Hepatocyte (in vitro differentiated cells): Measurements from ENCODE around the gene LVRN. TPM values are rescaled to one million over a fixed set of nuclear protein-coding genes. Genes with fewer than 3 reads are reported as not detected.

Experiments
- DNase-seq: peaks from one replicate; pipeline ENCODE4 v3.0.0-alpha.2; 2016; ENCODE audit warnings: low spot score
- H2AFZ ChIP-seq: fragments of 200-600 bp; sonication (generic); 2 replicates; pipeline ENCODE4 v1.6.0; 2016; ENCODE audit warnings: antibody characterized with exemption, mild to moderate bottlenecking
- H3K27ac ChIP-seq: fragments of 200-600 bp; sonication (generic); 2 replicates; pipeline ENCODE4 v1.5.1; 2016; ENCODE audit warnings: mild to moderate bottlenecking
- H3K27me3 ChIP-seq: fragments of 200-600 bp; sonication (generic); 2 replicates; pipeline ENCODE4 v1.6.1; 2016
- H3K36me3 ChIP-seq: fragments of 200-600 bp; sonication (generic); replicated peaks from 2 replicates; pipeline ENCODE4 v1.5.1; 2016; ENCODE audit warnings: low read depth; ENCODE audit not compliant: insufficient read depth
- H3K4me1 ChIP-seq: fragments of 200-600 bp; sonication (generic); 2 replicates; pipeline ENCODE4 v1.5.1; 2016; ENCODE audit warnings: mild to moderate bottlenecking, moderate library complexity; ENCODE audit not compliant: insufficient read depth
- H3K4me2 ChIP-seq: fragments of 200-600 bp; sonication (generic); 2 replicates; pipeline ENCODE4 v1.6.0; 2016
- H3K4me3 ChIP-seq: fragments of 200-600 bp; sonication (generic); 2 replicates; pipeline ENCODE4 v1.5.1; 2016; ENCODE audit warnings: mild to moderate bottlenecking
- H3K79me2 ChIP-seq: fragments of 200-600 bp; sonication (generic); 2 replicates; pipeline ENCODE4 v1.6.0; 2017; ENCODE audit warnings: mild to moderate bottlenecking
- H3K9me2 ChIP-seq: fragments of 200-600 bp; sonication (generic); replicated peaks from 2 replicates; pipeline ENCODE4 v1.6.0; 2017; ENCODE audit warnings: mild to moderate bottlenecking; ENCODE audit not compliant: insufficient read depth
- H3K9me3 ChIP-seq: fragments of 200-600 bp; sonication (generic); 2 replicates; pipeline ENCODE4 v1.5.1; 2016; ENCODE audit warnings: low read depth, mild to moderate bottlenecking
- H4K20me1 ChIP-seq: fragments of 200-600 bp; sonication (generic); 2 replicates; pipeline ENCODE4 v1.6.0; 2016; ENCODE audit warnings: mild to moderate bottlenecking; ENCODE audit not compliant: insufficient read depth, poor library complexity, severe bottlenecking
- EZH2 ChIP-seq: fragments of 200-600 bp; sonication (generic); IDR thresholded peaks from 2 replicates; pipeline ENCODE4 v1.6.1; 2016; ENCODE audit warnings: antibody characterized with exemption, mild to moderate bottlenecking, borderline replicate concordance
- EZH2phosphoT487 ChIP-seq: fragments of 200-600 bp; sonication (generic); IDR thresholded peaks from one replicate; pipeline ENCODE4 v1.6.1; 2018; ENCODE audit warnings: antibody characterized with exemption, mild to moderate bottlenecking, low read depth, moderate library complexity; ENCODE audit not compliant: unreplicated experiment, severe bottlenecking
- WGBS: methylation state at CpG from one replicate; pipeline ENCODE4 v1.1.6; 2016; ENCODE audit warnings: low lambda C conversion rate; ENCODE audit errors: missing lambda C conversion rate; 5-methylcytosine and 5-hydroxymethylcytosine counted together
- polyA plus RNA-seq: library from polyadenylated mRNA; unstranded; fragments of >200 nt; fragmentation: Nextera tagmentation; extraction: Ambion mirVana; gene quantifications from 2 replicates; pipeline ENCODE4 v1.2.1, GENCODE V29; 2016
- total RNA-seq: library from RNA; depleted of rRNA; stranded (reverse); fragments of >200 nt; gene quantifications from 2 replicates; pipeline ENCODE4 v1.2.3, GENCODE V29; 2014
- TF ChIP-seq, protein P1 (sequence below): fragments of 200-600 bp; sonication (generic); IDR thresholded peaks from 2 replicates; pipeline ENCODE4 v1.5.1; 2016; ENCODE audit warnings: antibody characterized with exemption, mild to moderate bottlenecking; ENCODE audit not compliant: poor library complexity

LVRN gene
- total and polyA plus RNA-seq, 2 experiments from 2014 or later = 0.43 TPM; not detected in 1

DNA sequence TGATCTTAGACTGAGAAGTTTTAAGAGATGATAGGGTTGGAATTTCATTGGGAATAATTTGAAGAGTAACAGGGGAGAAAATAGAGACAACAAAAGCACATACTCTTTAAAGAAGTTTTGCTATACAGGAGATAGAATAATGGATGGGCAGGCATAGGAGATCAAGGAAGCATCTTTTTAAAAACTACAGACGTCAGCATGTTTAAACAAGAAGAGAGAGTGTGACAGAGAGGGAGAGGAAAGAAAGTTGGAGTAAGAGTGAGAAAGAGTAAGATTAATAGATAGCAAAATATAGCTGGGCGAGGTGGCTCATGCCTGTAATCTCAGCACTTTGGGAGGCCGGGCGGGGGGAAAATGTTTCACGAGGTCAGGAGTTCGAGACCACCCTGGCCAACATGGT, 5.3 kb upstream of the LVRN start:
- Histone ChIP-seq H3K4me1 (no peaks in the 10 kb centered on the region), H3K27ac (no peak overlapping the region), H3K27me3 (peaks cover 13% of the 10 kb centered on the region), H3K4me2 (no peak overlapping the region), H2AFZ (no peak overlapping the region), H4K20me1 (no peaks in the 10 kb centered on the region), H3K9me2 (no peaks in the 10 kb centered on the region), H3K36me3 (no peaks in the 10 kb centered on the region), H3K9me3 (no peaks in the 10 kb centered on the region), H3K4me3 (no peak overlapping the region), H3K79me2 (no peaks in the 10 kb centered on the region)
- TF ChIP-seq EZH2phosphoT487 = no peak
- 60% methylated on average over 6 of the region's 6 CpGs for WGBS
- no peak for DNase-seq

DNA sequence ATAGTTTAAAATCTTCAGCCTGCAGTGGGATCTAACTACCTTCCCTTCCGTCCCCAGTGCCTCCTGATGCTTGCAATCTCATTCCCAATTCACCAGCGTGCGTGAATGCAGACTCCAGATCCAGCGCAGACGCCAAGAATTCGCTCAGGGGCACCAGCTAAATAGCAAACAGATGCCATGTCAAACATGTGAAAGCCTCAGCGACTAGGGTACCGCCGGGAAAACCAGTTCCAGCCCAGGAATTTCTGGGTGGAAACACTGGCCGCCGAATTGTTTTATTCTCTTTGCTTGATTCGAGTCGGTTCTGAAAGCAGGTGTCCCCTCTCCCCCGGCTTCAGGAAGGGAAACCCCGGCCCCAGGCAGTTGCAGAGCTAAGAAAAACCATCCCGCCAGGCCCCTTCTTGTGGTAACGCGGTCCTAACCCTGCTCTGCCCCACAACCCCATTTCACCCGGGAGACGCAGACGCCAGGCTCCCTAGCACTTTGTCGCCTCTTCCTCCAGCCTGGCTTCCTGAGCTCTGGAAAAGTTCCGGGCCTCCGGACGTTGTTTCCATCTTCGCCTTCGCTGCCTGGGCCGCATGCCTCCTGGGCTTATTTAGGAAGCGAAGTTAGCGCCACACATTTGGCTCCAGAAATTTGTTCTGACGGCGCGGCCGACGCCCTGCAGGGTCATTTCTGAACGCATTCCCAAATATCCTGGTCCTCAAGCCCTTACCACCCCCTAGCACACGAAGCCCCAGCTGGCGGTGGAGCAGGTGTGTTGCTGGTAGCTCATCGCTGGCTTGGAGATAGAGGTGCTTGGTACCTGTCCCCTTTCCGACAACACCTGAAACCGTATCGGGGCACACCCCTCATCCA, 665 bp upstream of the LVRN start:
- Histone ChIP-seq H3K4me2 (peak overlapping the region; percentile 84), H3K27ac (no peak overlapping the region), H4K20me1 (no peaks in the 10 kb centered on the region), H3K4me3 (no peak overlapping the region), H3K79me2 (no peaks in the 10 kb centered on the region), H3K36me3 (no peaks in the 10 kb centered on the region), H3K9me2 (no peaks in the 10 kb centered on the region), H3K27me3 (peaks cover 17% of the 10 kb centered on the region), H3K9me3 (no peaks in the 10 kb centered on the region), H3K4me1 (no peaks in the 10 kb centered on the region), H2AFZ (peak overlapping the region; percentile 60)
- no peak for TF ChIP-seq EZH2phosphoT487
- TF ChIP-seq, protein P1, sequence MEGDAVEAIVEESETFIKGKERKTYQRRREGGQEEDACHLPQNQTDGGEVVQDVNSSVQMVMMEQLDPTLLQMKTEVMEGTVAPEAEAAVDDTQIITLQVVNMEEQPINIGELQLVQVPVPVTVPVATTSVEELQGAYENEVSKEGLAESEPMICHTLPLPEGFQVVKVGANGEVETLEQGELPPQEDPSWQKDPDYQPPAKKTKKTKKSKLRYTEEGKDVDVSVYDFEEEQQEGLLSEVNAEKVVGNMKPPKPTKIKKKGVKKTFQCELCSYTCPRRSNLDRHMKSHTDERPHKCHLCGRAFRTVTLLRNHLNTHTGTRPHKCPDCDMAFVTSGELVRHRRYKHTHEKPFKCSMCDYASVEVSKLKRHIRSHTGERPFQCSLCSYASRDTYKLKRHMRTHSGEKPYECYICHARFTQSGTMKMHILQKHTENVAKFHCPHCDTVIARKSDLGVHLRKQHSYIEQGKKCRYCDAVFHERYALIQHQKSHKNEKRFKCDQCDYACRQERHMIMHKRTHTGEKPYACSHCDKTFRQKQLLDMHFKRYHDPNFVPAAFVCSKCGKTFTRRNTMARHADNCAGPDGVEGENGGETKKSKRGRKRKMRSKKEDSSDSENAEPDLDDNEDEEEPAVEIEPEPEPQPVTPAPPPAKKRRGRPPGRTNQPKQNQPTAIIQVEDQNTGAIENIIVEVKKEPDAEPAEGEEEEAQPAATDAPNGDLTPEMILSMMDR = no peak
- TF ChIP-seq EZH2 = no peak
- WGBS = 49% methylated on average over 42 of the region's 42 CpGs
- no peak for DNase-seq

DNA sequence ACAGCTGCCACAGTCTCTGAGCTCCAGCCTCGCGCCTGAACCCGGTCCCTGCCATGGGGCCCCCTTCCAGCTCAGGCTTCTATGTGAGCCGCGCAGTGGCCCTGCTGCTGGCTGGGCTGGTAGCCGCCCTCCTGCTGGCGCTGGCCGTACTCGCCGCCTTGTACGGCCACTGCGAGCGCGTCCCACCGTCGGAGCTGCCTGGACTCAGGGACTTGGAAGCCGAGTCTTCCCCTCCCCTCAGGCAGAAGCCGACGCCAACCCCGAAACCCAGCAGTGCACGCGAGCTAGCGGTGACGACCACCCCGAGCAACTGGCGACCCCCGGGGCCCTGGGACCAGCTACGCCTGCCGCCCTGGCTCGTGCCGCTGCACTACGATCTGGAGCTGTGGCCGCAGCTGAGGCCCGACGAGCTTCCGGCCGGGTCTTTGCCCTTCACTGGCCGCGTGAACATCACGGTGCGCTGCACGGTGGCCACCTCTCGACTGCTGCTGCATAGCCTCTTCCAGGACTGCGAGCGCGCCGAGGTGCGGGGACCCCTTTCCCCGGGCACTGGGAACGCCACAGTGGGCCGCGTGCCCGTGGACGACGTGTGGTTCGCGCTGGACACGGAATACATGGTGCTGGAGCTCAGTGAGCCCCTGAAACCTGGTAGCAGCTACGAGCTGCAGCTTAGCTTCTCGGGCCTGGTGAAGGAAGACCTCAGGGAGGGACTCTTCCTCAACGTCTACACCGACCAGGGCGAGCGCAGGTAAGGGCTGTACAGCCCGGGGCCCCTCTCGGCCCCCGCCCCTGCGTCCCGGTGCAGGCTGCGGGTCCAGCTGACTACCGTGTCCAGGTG, 509 bp downstream of the LVRN start:
- Histone ChIP-seq H3K36me3 (no peaks in the 10 kb centered on the region), H3K27ac (no peak overlapping the region), H3K9me2 (no peaks in the 10 kb centered on the region), H3K4me1 (no peaks in the 10 kb centered on the region), H3K79me2 (no peaks in the 10 kb centered on the region), H3K4me3 (no peak overlapping the region), H3K4me2 (peak overlapping the region; percentile 84), H4K20me1 (no peaks in the 10 kb centered on the region), H3K27me3 (peaks cover 17% of the 10 kb centered on the region), H2AFZ (peak overlapping the region; percentile 60), H3K9me3 (no peaks in the 10 kb centered on the region)
- 44% methylated on average over 55 of the region's 71 CpGs for WGBS
- TF ChIP-seq EZH2phosphoT487 (no peak), EZH2 (no peak)
- TF ChIP-seq, protein P1 = no peak
- DNase-seq = no peak

DNA sequence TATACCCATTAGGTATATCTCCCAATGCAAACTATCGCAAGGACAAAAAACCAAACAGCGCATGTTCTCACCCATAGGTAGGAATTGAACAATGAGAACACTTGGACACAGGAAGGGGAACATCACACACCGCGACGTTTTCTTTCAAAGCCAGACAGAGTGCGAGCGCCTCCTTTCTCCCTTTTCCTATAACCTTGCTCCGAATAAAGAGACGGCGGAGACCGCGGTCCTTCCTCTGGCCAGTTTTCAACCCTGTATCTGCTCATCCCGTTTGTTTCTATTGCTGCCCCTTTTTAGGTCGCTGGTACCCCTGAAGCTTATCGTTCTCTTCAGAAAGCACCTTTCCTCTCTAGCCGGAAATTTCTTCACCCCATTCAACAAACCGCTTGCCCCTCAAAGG, 1.3 kb downstream of the LVRN start:
- no peaks in the 10 kb centered on the region for H3K36me3 ChIP-seq
- H3K4me2 ChIP-seq = peak overlapping the region; percentile 84
- H3K27ac ChIP-seq = no peak overlapping the region
- no peaks in the 10 kb centered on the region for H3K79me2 ChIP-seq
- WGBS = 66% methylated on average over 17 of the region's 17 CpGs
- H3K4me1 ChIP-seq = no peaks in the 10 kb centered on the region
- no peak overlapping the region for H3K4me3 ChIP-seq
- H3K9me3 ChIP-seq = no peaks in the 10 kb centered on the region
- H4K20me1 ChIP-seq = no peaks in the 10 kb centered on the region
- DNase-seq = no peak
- no peaks in the 10 kb centered on the region for H3K9me2 ChIP-seq
- H3K27me3 ChIP-seq = peaks cover 17% of the 10 kb centered on the region
- H2AFZ ChIP-seq = no peak overlapping the region
- TF ChIP-seq, protein P1 = no peak
- TF ChIP-seq EZH2phosphoT487 (no peak), EZH2 (no peak)
